Endothelial cell of umbilical vein (primary cell): Measurements from ENCODE around the gene OPCML. TPM values are rescaled to one million over a fixed set of nuclear protein-coding genes. Genes with fewer than 3 reads are reported as not detected.

Experiments
- BruUV-seq: library from RNA; stranded (reverse); fragments of 400-500 nt; replicated peaks from 2 replicates; lab custom pipeline; 2021; lab: Mats Ljungman, UMichigan
- CTCF ChIA-PET: fragments of 300-600, 350-600 bp; sonication (Branson Sonifier 250); formaldehyde crosslinking; loops from one replicate; lab custom pipeline; 2021; ENCODE audit warnings: antibody characterized with exemption, inconsistent platforms; lab: Charles Lee
- POLR2A ChIA-PET: fragments of 300-600, 350-600 bp; sonication (Branson Sonifier 250); formaldehyde crosslinking; loops from one replicate; lab custom pipeline; 2021; ENCODE audit warnings: antibody characterized with exemption, inconsistent platforms; lab: Charles Lee
- DNase-seq: peaks from one replicate; pipeline ENCODE4 v3.0.0-alpha.2; 2011; ENCODE audit warnings: low read depth, low spot score
- FAIRE-seq: peaks from 2 replicates; lab custom pipeline; 2011; peaks lifted over from hg19 to GRCh38; lab: Jason Lieb, UNC
- H2AFZ ChIP-seq: 2 replicates; pipeline ENCODE4 v1.6.0; 2012; ENCODE audit warnings: low read depth, low read length, control low read depth, inconsistent platforms
- H3K27ac ChIP-seq: 2 replicates; pipeline ENCODE4 v1.5.1; 2011; ENCODE audit warnings: low read depth, mild to moderate bottlenecking, control low read depth, low read length, moderate library complexity; ENCODE audit not compliant: insufficient read depth
- H3K27me3 ChIP-seq, 2 experiments: 2 replicates each; pipeline versions ENCODE4 v1.6.0 to v1.6.1; 2011; ENCODE audit warnings: low read length in 2 of 2, mixed read lengths in 1 of 2; ENCODE audit not compliant: control insufficient read depth in 2 of 2, insufficient read depth in 2 of 2
- H3K36me3 ChIP-seq, 2 experiments: 2 replicates in 1 of 2; 3 replicates in 1 of 2; pipeline ENCODE4 v1.5.1; 2011; ENCODE audit warnings: low read length in 2 of 2, mild to moderate bottlenecking in 1 of 2, moderate library complexity in 1 of 2; ENCODE audit not compliant: control insufficient read depth in 2 of 2, insufficient read depth in 2 of 2; ENCODE audit errors: extremely low read depth in 1 of 2
- H3K4me1 ChIP-seq: 3 replicates; pipeline ENCODE4 v1.5.1; 2011; ENCODE audit warnings: mild to moderate bottlenecking, low read length; ENCODE audit not compliant: control insufficient read depth, insufficient read depth; ENCODE audit errors: extremely low read depth
- H3K4me2 ChIP-seq: 2 replicates; pipeline ENCODE4 v1.6.1; 2011; ENCODE audit warnings: low read length, control low read depth, mixed read lengths; ENCODE audit not compliant: insufficient read depth
- H3K4me3 ChIP-seq, 3 experiments: fragments of 200-600 bp in 1 of 3; sonication (generic), shearing (Covaris generic) in 1 of 3; replicated peaks in 1 of 3; 2 replicates each; pipeline ENCODE4 v1.5.1; 2011 to 2016; ENCODE audit warnings: control low read depth in 3 of 3, low read length in 3 of 3, mild to moderate bottlenecking in 2 of 3, inconsistent platforms in 1 of 3, low read depth in 1 of 3, moderate library complexity in 1 of 3; ENCODE audit not compliant: insufficient read depth in 1 of 3
- H3K79me2 ChIP-seq: 2 replicates; pipeline ENCODE4 v1.6.0; 2012; ENCODE audit warnings: low read length, inconsistent platforms; ENCODE audit not compliant: control insufficient read depth, insufficient read depth
- H3K9ac ChIP-seq: replicated peaks from 2 replicates; pipeline ENCODE3; 2011; ENCODE audit warnings: low read length, control low read depth; ENCODE audit not compliant: insufficient read depth; ENCODE audit errors: extremely low read depth
- H3K9me1 ChIP-seq: replicated peaks from 3 replicates; pipeline ENCODE4 v1.6.0; 2011; ENCODE audit warnings: mild to moderate bottlenecking, low read length; ENCODE audit not compliant: control insufficient read depth, insufficient read depth; ENCODE audit errors: extremely low read depth
- H3K9me3 ChIP-seq: replicated peaks from 2 replicates; pipeline ENCODE4 v1.5.1; 2012; ENCODE audit warnings: low read length, inconsistent platforms; ENCODE audit not compliant: control insufficient read depth, insufficient read depth
- H4K20me1 ChIP-seq: replicated peaks from 2 replicates; pipeline ENCODE3; 2011; ENCODE audit warnings: mild to moderate bottlenecking, low read length; ENCODE audit not compliant: control insufficient read depth, insufficient read depth; ENCODE audit errors: extremely low read depth
- CTCF ChIP-seq, 2 donors: IDR thresholded peaks; 1 replicate in 1 of 2; 2 replicates in 1 of 2; pipeline ENCODE4 v1.5.1; 2011; ENCODE audit warnings: low read length in 2 of 2, mild to moderate bottlenecking in 2 of 2, moderate library complexity in 2 of 2, control low read depth in 1 of 2, inconsistent platforms in 1 of 2, low read depth in 1 of 2; ENCODE audit not compliant: insufficient read depth in 1 of 2; ENCODE audit errors: extremely low read depth in 1 of 2
- EZH2 ChIP-seq: IDR thresholded peaks from 2 replicates; pipeline ENCODE4 v1.6.1; 2012; ENCODE audit warnings: borderline replicate concordance, low read depth, mild to moderate bottlenecking, moderate library complexity, low read length, inconsistent platforms; ENCODE audit not compliant: severe bottlenecking
- FOS ChIP-seq: IDR thresholded peaks from 2 replicates; pipeline ENCODE4 v1.6.1; 2011; ENCODE audit warnings: mild to moderate bottlenecking, low read length, moderate library complexity, borderline replicate concordance; ENCODE audit not compliant: insufficient read depth
- GATA2 ChIP-seq: IDR thresholded peaks from 2 replicates; pipeline ENCODE4 v1.7.0; 2011; ENCODE audit warnings: low read depth, mild to moderate bottlenecking, moderate library complexity, mixed read lengths, low read length; ENCODE audit not compliant: insufficient read length, insufficient read depth
- JUN ChIP-seq: IDR thresholded peaks from 2 replicates; pipeline ENCODE4 v1.6.1; 2011; ENCODE audit warnings: borderline replicate concordance, low read depth; ENCODE audit not compliant: insufficient read length, insufficient read depth
- MAX ChIP-seq: IDR thresholded peaks from 2 replicates; pipeline ENCODE4 v1.6.1; 2011; ENCODE audit not compliant: insufficient read depth, insufficient read length
- MYC ChIP-seq: IDR thresholded peaks from one replicate; pipeline ENCODE4 v1.6.1; 2011; ENCODE audit warnings: mild to moderate bottlenecking, low read depth, low read length
- POLR2A ChIP-seq: IDR thresholded peaks from 2 replicates; pipeline ENCODE4 v1.6.1; 2012; ENCODE audit warnings: low read depth, mild to moderate bottlenecking, control low read depth, low read length
- POLR2AphosphoS5 ChIP-seq: IDR thresholded peaks from 2 replicates; pipeline ENCODE4 v1.6.1; 2012; ENCODE audit warnings: low read depth, mild to moderate bottlenecking, control low read depth, low read length, moderate library complexity; ENCODE audit not compliant: insufficient read depth
- dilution Hi-C: fragments of 300-500 bp; cut with MboI; formaldehyde crosslinking; loops from one replicate; pipeline ENCODE4 v1.15.0; 2019; ENCODE audit warnings: low sequenced_read_pairs; ENCODE audit not compliant: extremely low pct_ligation_motif_present
- intact Hi-C: fragments of 100-400 bp; cut with micrococcal nuclease; formaldehyde crosslinking; loops from one replicate; pipeline ENCODE4 v1.10.0; 2022
- polyA plus RNA-seq, 4 experiments: library from polyadenylated mRNA; depleted of rRNA in 3 of 4; stranded (reverse) in 3 of 4; unstranded in 1 of 4; fragments of >200 nt; gene quantifications; 2 replicates each; pipeline versions ENCODE4 v1.2.1 to v1.2.3, GENCODE V29; 2011 to 2012; ENCODE audit warnings: missing spikeins in 1 of 4
- total RNA-seq: library from RNA; stranded (reverse); gene quantifications from 2 replicates; pipeline ENCODE4 v1.2.3, GENCODE V29; 2021

The OPCML gene
- total and polyA plus RNA-seq, 2 donors (not counting 3 experiments of a cell fraction or from before 2014, with no cell fraction given), result not detected

- Histone ChIP-seq H3K4me3 (no peak overlapping the region), H4K20me1 (no peaks in the 10 kb centered on the region), H3K27me3 (no peaks in the 10 kb centered on the region), H3K4me1 (no peaks in the 10 kb centered on the region), H3K79me2 (no peaks in the 10 kb centered on the region), H3K9me1 (no peaks in the 10 kb centered on the region), H3K9me3 (no peaks in the 10 kb centered on the region), H3K9ac (no peak overlapping the region), H3K27ac (no peak overlapping the region), H3K4me2 (no peak overlapping the region), H3K36me3 (no peaks in the 10 kb centered on the region), H2AFZ (no peak overlapping the region)
- FAIRE-seq, result no peak
- no peak for DNase-seq
- ChIA-PET POLR2A (no interaction called here), CTCF (interaction anchor here (0.6 kb wide), 1 partner anchor 385 kb away, joined by 3 read pairs; no protein-coding TSS in a partner anchor)
- intact Hi-C loops (no loop called here), dilution Hi-C loops (no loop called here)
- no peak for TF ChIP-seq GATA2
- TF ChIP-seq FOS, result no peak
- TF ChIP-seq POLR2A, result no peak
- TF ChIP-seq MYC, result no peak
- no peak for TF ChIP-seq MAX
- no peak for TF ChIP-seq JUN
- no peak for TF ChIP-seq POLR2AphosphoS5
- TF ChIP-seq CTCF (IDR thresholded peaks at IDR 0.05; ENCODE audit: extremely low read depth in 1 of 2, insufficient read depth in 1 of 2, low read depth in 1 of 2, low read length in 2 of 2), result no peak
- no peak for TF ChIP-seq EZH2
- no TSS peak for BruUV-seq
Measured at GRCh38 chr11:132655187-132655855, 877.0 kb downstream of the OPCML start.
